GM13976 (cell line): ENCODE measurements around the gene PDE6B.
"Not testable (repeated sequence)": the region's sequence is repeated elsewhere in the genome, so short reads cannot be mapped to it uniquely, and the experiment has no call there.

ENCODE experiments used
- DNase-seq: peaks from one replicate; pipeline ENCODE4 v3.0.0; 2012; ENCODE audit warnings: low spot score
- in situ Hi-C: fragments of 300-500 bp; cut with MboI; formaldehyde crosslinking; loops from one replicate; pipeline ENCODE4 v1.12.0; 2022; ENCODE audit warnings: low sequenced_read_pairs, mixed read lengths, inconsistent platforms; ENCODE audit not compliant: unreplicated experiment
- TF ChIP-seq, protein P1 (sequence below): IDR thresholded peaks from 2 replicates; pipeline ENCODE4 v1.5.1; 2012; ENCODE audit warnings: borderline replicate concordance, mild to moderate bottlenecking; ENCODE audit not compliant: insufficient read depth; ENCODE audit errors: extremely low read depth, missing control alignments, control extremely low read depth

The PDE6B gene

DNA sequence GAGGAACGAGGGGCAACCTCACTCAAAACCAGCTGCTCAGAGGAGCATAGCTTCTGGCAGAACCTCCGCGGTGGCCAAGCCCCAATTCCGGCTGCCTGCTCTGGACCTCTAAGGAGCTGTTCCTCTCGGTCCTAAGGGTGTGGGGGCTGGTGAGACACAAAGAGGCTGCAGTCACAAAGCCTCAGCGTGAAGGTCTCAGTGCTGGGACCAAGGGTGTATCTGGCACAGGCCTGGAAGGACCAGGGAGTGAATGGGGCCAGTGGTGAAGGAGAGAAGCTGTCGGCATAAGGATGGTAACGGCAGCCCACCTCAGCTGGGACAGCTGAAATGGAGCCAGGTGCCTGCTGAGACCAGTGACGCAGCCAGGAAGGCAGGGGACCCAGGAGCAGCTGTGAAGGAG, 5.3 kb downstream of the PDE6B start:
- in situ Hi-C loops = no loop called here
- no peak for DNase-seq
- TF ChIP-seq, protein P1, sequence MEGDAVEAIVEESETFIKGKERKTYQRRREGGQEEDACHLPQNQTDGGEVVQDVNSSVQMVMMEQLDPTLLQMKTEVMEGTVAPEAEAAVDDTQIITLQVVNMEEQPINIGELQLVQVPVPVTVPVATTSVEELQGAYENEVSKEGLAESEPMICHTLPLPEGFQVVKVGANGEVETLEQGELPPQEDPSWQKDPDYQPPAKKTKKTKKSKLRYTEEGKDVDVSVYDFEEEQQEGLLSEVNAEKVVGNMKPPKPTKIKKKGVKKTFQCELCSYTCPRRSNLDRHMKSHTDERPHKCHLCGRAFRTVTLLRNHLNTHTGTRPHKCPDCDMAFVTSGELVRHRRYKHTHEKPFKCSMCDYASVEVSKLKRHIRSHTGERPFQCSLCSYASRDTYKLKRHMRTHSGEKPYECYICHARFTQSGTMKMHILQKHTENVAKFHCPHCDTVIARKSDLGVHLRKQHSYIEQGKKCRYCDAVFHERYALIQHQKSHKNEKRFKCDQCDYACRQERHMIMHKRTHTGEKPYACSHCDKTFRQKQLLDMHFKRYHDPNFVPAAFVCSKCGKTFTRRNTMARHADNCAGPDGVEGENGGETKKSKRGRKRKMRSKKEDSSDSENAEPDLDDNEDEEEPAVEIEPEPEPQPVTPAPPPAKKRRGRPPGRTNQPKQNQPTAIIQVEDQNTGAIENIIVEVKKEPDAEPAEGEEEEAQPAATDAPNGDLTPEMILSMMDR = no peak

DNA sequence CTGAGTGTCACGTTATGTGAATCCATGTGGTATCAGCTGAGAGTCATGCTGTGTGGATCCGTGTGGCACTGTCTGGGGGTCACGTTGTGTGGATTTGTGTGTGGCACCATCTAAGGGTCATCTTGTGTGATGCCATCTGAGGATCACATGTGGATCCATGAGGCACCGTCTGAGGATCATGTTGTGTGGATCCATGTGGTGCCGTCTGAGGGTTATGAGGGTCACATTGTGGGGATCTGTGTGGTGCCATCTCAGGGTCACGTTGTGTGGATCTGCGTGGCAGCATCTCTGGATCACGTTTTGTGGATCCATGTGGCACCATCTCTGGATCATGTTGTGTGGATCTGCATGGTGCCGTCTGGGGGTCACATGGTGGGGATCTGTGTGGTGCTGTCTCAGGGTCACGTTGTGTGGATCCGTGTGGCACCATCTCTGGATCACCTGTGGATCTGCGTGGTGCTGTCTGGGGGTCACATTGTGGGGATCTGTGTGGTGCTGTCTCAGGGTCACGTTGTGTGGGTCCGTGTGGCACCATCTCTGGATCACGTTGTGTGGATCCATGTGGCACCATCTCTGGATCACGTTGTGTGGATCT, 6.9 kb downstream of the PDE6B start:
- in situ Hi-C loops = no loop called here
- TF ChIP-seq, protein P1 = no peak
- no peak for DNase-seq

DNA sequence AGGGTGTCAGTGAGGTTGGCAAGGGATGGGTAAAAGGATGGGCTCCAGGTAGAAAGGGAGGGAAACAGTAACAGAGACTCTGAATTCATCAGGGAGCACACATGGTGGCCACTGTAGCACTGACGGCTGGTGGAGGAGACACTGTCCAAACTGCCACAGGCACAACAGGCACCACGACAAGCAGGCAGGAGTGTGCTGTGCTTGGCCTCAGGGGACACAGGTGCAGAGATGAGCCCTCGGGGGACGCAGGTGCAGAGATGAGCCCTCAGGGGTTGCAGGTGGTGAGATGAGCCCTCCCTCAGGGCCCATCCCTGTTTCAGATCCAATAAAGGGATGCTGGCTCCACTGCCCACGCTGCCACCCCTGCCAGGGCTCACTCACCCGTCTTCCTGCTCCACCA, 7.6 kb downstream of the PDE6B start:
- TF ChIP-seq, protein P1 = no peak
- in situ Hi-C loops = no loop called here

DNA sequence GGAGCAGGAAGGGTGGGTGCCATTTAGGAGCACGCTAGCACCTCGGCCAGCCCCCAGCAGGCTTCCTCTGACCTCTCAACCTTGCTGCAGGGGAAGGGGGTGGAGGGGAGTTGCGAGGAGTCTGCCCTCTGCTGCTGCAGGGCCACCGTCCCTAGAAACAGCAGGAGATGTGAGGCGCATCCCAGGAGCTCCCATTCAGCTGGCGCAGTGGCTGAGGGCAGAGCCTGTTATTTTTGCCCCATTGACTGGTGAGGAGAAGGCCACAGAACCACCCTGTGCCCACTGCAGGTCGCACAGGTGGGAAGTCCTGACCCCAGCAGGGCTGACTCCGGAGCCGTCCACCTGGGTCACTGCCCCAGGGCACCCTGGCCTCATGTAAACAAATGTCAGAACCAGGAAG, 8.0 kb downstream of the PDE6B start:
- in situ Hi-C loops = no loop called here
- DNase-seq = no peak
- TF ChIP-seq, protein P1 = no peak

More for the DNA sequence above, 7.6 kb downstream of the PDE6B start:
- no peak for DNase-seq

DNA sequence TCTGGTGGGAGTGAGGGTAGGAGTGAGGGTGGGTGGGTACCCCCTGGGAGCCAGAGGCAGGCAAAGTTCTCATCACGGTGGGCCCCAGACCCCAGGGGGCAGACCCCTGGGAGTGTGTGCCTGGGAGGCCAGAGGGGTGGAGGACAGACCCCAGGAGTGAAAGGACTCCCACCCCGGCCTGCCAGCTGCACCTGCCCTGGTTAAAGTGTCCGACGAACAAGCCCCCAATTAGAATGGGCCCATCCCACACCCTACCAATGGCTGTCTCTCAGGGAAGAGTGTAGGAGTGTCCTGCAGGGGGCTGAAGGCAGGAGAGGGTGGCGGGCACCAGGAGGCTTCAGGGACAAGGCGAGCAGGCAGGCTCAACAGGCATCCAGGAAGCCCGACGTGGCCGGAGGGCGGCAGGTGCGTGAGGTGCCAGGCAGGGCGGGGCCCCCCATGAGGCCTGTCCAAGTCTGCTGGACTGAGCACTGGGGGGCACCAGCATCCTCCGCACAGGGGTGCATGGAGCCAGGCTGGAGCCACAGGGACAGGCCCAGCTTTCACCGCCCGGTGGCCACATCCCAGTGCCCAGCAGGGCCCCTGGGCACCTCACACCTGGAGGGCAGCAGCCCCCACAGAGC, 8.7 kb downstream of the PDE6B start:
- in situ Hi-C loops = no loop called here
- TF ChIP-seq, protein P1 = no peak
- no peak for DNase-seq

DNA sequence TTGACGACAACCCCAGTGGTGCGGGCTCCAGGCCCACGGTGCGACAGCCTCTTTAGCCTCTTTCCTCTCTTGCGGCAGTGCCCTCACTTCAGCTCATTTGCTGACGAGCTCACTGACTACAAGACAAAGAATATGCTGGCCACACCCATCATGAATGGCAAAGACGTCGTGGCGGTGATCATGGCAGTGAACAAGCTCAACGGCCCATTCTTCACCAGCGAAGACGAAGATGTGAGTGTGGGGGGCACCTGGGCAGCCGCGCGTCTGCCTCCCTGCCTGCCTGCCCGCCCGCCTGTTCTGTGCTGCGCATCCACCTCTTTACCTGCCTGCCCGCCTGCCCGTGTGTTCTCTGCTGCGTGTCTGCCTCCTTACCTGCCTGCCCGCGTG, 9.2 kb downstream of the PDE6B start:
- DNase-seq = no peak
- in situ Hi-C loops = no loop called here
- TF ChIP-seq, protein P1 = no peak

DNA sequence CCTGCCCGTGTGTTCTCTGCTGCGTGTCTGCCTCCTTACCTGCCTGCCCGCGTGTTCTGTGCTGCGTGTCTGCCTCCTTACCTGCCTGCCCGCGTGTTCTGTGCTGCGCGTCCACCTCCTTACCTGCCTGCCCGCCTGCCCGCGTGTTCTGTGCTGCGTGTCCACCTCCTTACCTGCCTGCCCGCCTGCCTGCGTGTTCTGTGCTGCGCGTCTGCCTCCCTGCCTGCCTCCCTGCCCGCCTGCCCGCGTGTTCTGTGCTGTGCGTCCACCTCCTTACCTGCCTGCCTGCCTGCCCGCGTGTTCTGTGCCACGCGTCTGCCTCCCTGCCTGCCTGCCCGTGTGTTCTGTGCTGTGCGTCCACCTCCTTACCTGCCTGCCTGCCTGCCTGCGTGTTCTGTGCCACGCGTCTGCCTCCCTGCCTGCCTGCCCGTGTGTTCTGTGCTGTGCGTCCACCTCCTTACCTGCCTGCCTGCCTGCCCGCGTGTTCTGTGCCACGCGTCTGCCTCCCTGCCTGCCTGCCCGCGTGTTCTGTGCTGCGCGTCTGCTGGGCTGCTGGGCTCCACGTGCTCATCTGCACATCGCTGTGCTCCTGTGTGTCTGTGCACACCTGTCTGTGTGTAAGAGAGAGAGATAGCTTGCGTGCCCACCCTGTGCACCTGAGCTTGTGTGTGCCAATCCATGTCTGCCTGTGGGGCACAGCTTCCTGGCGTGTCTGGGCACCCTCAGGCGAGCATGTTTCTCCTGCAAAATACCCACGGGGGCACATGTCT, 9.9 kb downstream of the PDE6B start:
- in situ Hi-C loops, DNase-seq: not testable (repeated sequence)
